Endothelial cell (in vitro differentiated cells): ENCODE data around the gene FMN2. TPM values are rescaled to one million over a fixed set of nuclear protein-coding genes. Genes with fewer than 3 reads are reported as not detected.
A peak's percentile ranks its signal among the peaks of the same experiment; 100 is the strongest.

Experiments
- DNase-seq: peaks from one replicate; pipeline ENCODE4 v3.0.0; 2021; ENCODE audit warnings: low spot score
- H3K27ac Mint-ChIP-seq: one replicate; pipeline ENCODE4 v1.8.0; 2021; ENCODE audit warnings: mixed read lengths, inconsistent platforms; ENCODE audit not compliant: unreplicated experiment
- H3K27me3 Mint-ChIP-seq: one replicate; pipeline ENCODE4 v1.8.0; 2021; ENCODE audit warnings: mild to moderate bottlenecking, moderate library complexity, mixed read lengths, inconsistent platforms; ENCODE audit not compliant: unreplicated experiment
- H3K36me3 Mint-ChIP-seq: one replicate; pipeline ENCODE4 v1.8.0; 2021; ENCODE audit warnings: mild to moderate bottlenecking, low read depth, mixed read lengths, inconsistent platforms; ENCODE audit not compliant: unreplicated experiment
- H3K4me1 Mint-ChIP-seq: one replicate; pipeline ENCODE4 v1.8.0; 2021; ENCODE audit warnings: mild to moderate bottlenecking, mixed read lengths, inconsistent platforms; ENCODE audit not compliant: unreplicated experiment
- H3K4me3 Mint-ChIP-seq: one replicate; pipeline ENCODE4 v1.8.0; 2021; ENCODE audit warnings: mild to moderate bottlenecking, mixed read lengths, inconsistent platforms; ENCODE audit not compliant: unreplicated experiment
- H3K9me3 Mint-ChIP-seq: one replicate; pipeline ENCODE4 v1.8.0; 2021; ENCODE audit warnings: mixed read lengths, inconsistent platforms; ENCODE audit not compliant: unreplicated experiment
- total RNA-seq: library from RNA; stranded (reverse); fragmentation: NEBNext Ultra II Directional; extraction: Animal tissue kit (Norgen Biotek cat#: 25700); gene quantifications from one replicate; pipeline ENCODE4 v1.2.1, GENCODE V29; 2021; ENCODE audit not compliant: unreplicated experiment
- TF ChIP-seq, protein P1 (sequence below): fragments of 200-600 bp; sonication (generic); IDR thresholded peaks from one replicate; pipeline ENCODE4 v1.5.0; 2021; ENCODE audit warnings: antibody characterized with exemption; ENCODE audit not compliant: unreplicated experiment

FMN2 gene
- total RNA-seq, 1 donor from 2014 or later: 2.6 TPM

DNA sequence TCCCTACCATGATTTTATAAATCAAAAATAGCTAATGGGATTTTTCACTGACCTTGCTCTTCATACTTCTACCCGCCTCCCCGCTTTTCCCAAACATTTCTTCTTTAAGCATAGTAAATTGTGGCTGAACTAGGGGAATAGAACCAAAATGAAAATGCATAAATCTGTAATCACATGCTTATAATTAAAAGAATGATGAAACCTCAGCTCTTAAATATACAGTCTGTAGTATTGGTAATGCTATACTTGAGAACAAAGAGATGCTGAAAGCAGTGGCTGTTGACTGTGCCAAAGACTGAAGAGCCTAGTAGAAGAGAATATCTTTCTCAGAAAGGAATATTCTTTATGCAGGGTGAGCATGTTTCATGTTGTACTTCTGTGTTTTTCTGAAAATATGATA is 271.1 kb downstream of the FMN2 start:
- TF ChIP-seq, protein P1, sequence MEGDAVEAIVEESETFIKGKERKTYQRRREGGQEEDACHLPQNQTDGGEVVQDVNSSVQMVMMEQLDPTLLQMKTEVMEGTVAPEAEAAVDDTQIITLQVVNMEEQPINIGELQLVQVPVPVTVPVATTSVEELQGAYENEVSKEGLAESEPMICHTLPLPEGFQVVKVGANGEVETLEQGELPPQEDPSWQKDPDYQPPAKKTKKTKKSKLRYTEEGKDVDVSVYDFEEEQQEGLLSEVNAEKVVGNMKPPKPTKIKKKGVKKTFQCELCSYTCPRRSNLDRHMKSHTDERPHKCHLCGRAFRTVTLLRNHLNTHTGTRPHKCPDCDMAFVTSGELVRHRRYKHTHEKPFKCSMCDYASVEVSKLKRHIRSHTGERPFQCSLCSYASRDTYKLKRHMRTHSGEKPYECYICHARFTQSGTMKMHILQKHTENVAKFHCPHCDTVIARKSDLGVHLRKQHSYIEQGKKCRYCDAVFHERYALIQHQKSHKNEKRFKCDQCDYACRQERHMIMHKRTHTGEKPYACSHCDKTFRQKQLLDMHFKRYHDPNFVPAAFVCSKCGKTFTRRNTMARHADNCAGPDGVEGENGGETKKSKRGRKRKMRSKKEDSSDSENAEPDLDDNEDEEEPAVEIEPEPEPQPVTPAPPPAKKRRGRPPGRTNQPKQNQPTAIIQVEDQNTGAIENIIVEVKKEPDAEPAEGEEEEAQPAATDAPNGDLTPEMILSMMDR: no peak
- H3K9me3 Mint-ChIP-seq: no peaks in the 10 kb centered on the region
- H3K27me3 Mint-ChIP-seq: no peaks in the 10 kb centered on the region
- no peaks in the 10 kb centered on the region for H3K36me3 Mint-ChIP-seq
- DNase-seq: no peak
- no peaks in the 10 kb centered on the region for H3K4me1 Mint-ChIP-seq
- H3K4me3 Mint-ChIP-seq: no peak overlapping the region
- no peak overlapping the region for H3K27ac Mint-ChIP-seq

DNA sequence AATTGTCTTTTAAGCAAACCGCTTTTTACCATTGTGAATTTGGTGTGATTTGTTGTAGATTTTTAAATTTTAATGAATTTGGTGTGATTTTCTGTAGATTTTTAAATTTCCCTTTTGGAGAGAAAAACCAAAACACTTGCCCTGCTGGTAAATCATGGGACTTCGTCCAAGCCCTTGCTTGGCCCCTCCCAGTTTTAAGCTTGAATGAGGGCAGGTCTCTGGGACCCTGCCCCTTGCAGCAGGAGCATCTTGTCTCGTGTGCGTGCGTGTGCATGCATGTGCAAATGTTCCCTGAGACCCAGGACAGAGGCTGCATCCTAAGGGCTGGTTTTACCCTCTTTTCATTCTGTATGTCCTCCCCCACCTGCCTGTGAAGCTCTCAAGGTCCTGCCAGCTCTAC is 271.6 kb downstream of the FMN2 start:
- TF ChIP-seq, protein P1: peak; percentile 19
- no peak for DNase-seq
- H3K27me3 Mint-ChIP-seq: no peaks in the 10 kb centered on the region
- no peaks in the 10 kb centered on the region for H3K9me3 Mint-ChIP-seq
- no peaks in the 10 kb centered on the region for H3K36me3 Mint-ChIP-seq
- no peak overlapping the region for H3K4me3 Mint-ChIP-seq
- no peaks in the 10 kb centered on the region for H3K4me1 Mint-ChIP-seq
- H3K27ac Mint-ChIP-seq: no peak overlapping the region

DNA sequence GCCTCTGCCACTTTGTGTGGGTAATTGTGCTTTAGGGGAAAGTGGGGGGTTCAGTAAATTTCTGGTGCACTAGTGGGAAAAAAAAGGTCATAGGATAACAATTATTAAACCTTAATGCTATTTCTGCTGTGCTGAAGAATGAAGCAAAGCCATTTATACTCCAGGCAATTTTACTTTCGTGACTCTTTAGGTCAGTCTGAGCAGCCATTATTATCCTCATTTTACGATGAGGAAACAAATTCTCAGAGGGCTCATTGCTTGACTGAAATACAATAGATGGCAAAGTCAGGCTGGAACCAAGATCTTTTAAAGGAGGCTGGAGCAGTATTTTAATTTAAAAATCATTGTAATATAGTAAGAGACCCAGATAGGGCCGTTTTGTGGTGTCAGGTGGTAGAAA is 272.2 kb downstream of the FMN2 start:
- TF ChIP-seq, protein P1: no peak
- Mint-ChIP-seq H3K27me3 (no peaks in the 10 kb centered on the region), H3K27ac (no peak overlapping the region), H3K36me3 (no peaks in the 10 kb centered on the region), H3K9me3 (no peaks in the 10 kb centered on the region), H3K4me1 (no peaks in the 10 kb centered on the region), H3K4me3 (no peak overlapping the region)
- no peak for DNase-seq

DNA sequence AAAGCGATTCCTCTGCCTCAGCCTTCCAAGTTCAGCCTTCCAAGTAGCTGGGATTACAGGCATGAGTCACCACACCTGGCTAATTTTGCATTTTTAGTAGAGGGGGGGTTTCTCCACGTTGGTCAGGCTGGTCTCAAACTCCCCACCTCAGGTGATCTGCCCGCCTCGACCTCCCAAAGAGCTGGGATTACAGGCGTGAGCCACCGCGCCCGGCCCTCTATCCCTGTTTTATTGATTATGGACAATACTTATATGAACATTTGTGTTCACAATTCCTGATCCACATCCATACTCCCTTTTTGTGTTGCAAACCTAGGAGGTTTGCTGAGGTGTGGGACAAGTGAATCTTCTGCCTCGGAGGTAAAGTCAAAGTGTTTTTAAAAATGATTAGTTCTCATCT is 275.0 kb downstream of the FMN2 start:
- no peaks in the 10 kb centered on the region for H3K27me3 Mint-ChIP-seq
- H3K9me3 Mint-ChIP-seq: no peaks in the 10 kb centered on the region
- no peaks in the 10 kb centered on the region for H3K4me1 Mint-ChIP-seq
- no peak overlapping the region for H3K27ac Mint-ChIP-seq
- no peak for DNase-seq
- TF ChIP-seq, protein P1: no peak
- no peaks in the 10 kb centered on the region for H3K36me3 Mint-ChIP-seq
- no peak overlapping the region for H3K4me3 Mint-ChIP-seq

DNA sequence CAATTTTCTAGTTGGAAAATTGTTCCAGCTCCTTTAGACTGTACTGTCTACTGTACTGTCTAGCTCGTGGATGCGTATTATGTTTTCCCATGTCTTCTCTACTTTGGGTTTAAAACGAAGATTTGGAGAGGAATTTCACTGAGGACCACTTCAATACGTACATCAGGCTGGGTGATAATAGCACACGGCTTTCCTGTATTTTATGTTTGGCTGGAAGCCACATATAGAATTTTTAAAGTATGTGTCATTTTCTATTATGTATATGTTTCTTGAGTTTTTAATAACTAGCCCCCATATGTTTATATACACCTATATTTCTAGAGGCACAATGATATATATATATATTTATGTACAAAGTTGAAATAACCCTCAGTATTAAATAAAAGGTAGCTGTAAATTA is 293.9 kb downstream of the FMN2 start:
- Mint-ChIP-seq H3K27ac (no peak overlapping the region), H3K4me1 (no peaks in the 10 kb centered on the region), H3K36me3 (peaks cover 5% of the 10 kb centered on the region), H3K4me3 (no peak overlapping the region), H3K27me3 (no peaks in the 10 kb centered on the region), H3K9me3 (peaks cover 5% of the 10 kb centered on the region)
- TF ChIP-seq, protein P1: no peak
- no peak for DNase-seq
